Adipose tissue (tissue), 3 donors: Measurements from ENCODE around the gene TTL. TPM values are rescaled to one million over a fixed set of nuclear protein-coding genes. Genes with fewer than 3 reads are reported as not detected.

Source experiments
- polyA plus RNA-seq, 3 donors: library from polyadenylated mRNA; stranded (reverse); fragments of 200-250 nt; gene quantifications; one replicate each; pipeline ENCODE4 v1.2.3, GENCODE V29; 2013
- donor health status: healthy with polysubstance abuse.
- donor health status: Bipolar disorder and iron deficiency.
- donor health status: healthy.

The TTL gene
- polyA plus RNA-seq, 3 donors, result 3.7 to 10.8 (median 9.9) TPM

Other genes starting within 250 kb of the TTL start
- 1 to 10 TPM; 2.9 to 6.3 (median 4.4) TPM for gene ZC3H8, start 227.1 kb upstream of the TTL start, polyA plus RNA-seq
- 1 to 10 TPM in 2 of 3 donors, under 1 TPM in 1; 1.00 to 5.3 (median 1.5) TPM for gene ZC3H6, start 206.6 kb upstream of the TTL start, polyA plus RNA-seq
- 1 to 10 TPM in 2 of 3 donors, under 1 TPM in 1; 0.65 to 2.2 (median 1.6) TPM for gene RGPD8, start 48.5 kb upstream of the TTL start, polyA plus RNA-seq
- 1 to 10 TPM; 3.1 to 7.6 (median 4.4) TPM for gene POLR1B, start 60.3 kb downstream of the TTL start, polyA plus RNA-seq
- gene CHCHD5, start 102.5 kb downstream of the TTL start, polyA plus RNA-seq, result 10 to 100 TPM; 37.1 to 50.0 (median 42.3) TPM
- gene SLC20A1, start 163.8 kb downstream of the TTL start, polyA plus RNA-seq, result 10 to 100 TPM; 19.5 to 33.7 (median 31.3) TPM
- under 1 TPM in 1 of 3 donors, not detected in 2; 0.03 TPM for gene NT5DC4, start 238.9 kb downstream of the TTL start, polyA plus RNA-seq